ENCODE data around the gene CATSPER3.
"Not testable (repeated sequence)": the region's sequence is repeated elsewhere in the genome, so short reads cannot be mapped to it uniquely, and the experiment has no call there.

GRCh38 chr5:134998068-134998467 lies 30.4 kb downstream of the CATSPER3 start:
- not testable (repeated sequence) for TF ChIP-seq CTCF, EZH2phosphoT487 (IDR thresholded peaks at IDR 0.05; ENCODE audit: low read length)

All from MM.1S (cell line).